GOT3 (cell line): ENCODE data around the gene SPOPL.

ENCODE experiments used
- DNase-seq: peaks from one replicate; lab custom pipeline; 2025; ENCODE audit warnings: mixed read lengths; lab: John Stamatoyannopoulos, UW

The SPOPL gene

DNA sequence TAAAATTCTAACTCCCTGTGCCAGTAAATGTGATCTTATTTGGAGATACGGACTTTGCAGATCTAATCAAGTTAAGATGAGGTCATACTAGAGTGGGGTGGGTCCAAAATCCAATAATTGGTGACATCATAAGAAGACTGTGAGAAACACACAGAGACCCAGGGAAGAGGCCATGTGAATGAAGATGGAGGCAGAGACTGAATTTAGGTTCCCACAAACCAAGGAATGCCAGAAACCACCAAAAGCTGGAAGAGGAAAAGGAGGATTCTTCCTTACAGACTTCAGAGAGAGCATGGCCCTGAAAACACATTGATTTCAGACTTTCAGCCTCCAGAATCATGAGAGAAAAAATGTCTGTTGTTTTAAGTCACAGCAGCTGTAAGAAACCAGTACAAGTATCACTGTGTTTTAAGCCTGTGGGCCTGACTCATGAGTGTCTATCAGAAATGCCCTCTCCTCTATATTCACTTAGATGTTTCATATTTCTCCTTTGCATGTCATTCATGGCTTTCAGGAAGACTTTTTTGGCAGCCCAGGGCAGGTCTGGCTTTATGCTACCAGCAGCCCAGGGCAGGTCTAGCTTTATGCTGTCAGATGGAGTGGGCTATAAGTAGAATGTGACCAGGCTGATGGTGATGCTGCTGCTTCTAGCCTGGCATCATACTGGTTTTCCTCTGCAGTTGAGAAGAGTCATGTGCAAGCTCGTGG, 100.0 kb downstream of the SPOPL start:
- DNase-seq = no peak

DNA sequence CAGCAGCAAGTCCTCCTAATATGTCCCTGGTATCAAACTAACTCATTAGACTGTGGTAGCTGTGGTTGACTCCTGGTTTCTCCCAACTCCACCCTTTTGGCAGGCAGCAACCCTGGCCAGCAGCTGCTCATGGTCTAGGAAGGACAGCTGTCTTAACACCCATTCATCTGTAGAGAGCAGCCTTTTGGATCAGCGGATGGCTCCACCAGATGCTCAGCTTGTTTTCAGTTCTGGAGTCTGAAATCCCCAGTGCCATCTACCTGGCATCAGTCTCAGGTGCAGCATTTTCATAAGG, 100.5 kb downstream of the SPOPL start:
- DNase-seq = no peak

- no peak for DNase-seq
These were observed 106.2 kb downstream of the SPOPL start for GRCh38 chr2:138607746-138608145.

- no peak for DNase-seq
These were observed 107.9 kb downstream of the SPOPL start for GRCh38 chr2:138609446-138609845.

GRCh38 chr2:138610201-138610953, 108.8 kb downstream of the SPOPL start:
- DNase-seq = no peak

DNA sequence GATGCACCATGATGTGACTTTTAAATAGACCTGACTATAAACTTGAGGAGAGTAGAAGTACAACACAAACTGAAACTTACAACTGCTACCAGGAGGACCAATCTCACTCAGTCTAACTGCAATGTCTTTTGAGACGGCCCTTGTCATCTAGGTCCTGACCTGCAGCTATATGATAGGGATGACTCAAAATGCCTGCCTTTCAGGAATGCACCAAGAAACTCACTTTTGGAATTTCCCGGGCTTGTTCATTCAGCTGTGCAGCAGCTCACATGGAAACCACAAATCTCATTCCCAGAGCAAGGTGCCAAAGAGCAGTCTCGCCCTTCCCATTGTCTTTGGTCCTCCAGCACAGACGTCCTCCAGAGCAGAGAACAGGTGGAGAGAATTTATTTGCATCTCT, 113.7 kb downstream of the SPOPL start:
- no peak for DNase-seq

DNA sequence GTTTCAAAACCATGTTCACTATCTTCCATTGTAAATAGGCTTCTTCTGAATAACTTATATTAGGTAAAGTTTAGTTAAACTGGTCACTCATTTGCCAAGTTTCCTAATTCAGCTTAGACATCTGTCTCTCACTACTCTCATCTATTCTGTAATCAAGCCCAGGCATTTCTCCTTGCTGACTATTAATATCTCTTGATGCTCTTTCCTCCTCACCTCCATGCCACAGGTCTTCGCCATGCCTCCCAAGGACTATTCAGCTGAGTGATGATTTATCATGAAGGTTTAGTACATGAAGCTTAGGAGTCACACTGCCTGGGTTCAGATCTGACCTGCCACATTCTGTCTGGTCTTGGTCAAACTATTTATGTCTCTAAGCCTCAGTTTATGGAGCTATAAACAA, 115.5 kb downstream of the SPOPL start:
- DNase-seq = no peak

GRCh38 chr2:138618971-138619370, 117.4 kb downstream of the SPOPL start:
- no peak for DNase-seq

DNA sequence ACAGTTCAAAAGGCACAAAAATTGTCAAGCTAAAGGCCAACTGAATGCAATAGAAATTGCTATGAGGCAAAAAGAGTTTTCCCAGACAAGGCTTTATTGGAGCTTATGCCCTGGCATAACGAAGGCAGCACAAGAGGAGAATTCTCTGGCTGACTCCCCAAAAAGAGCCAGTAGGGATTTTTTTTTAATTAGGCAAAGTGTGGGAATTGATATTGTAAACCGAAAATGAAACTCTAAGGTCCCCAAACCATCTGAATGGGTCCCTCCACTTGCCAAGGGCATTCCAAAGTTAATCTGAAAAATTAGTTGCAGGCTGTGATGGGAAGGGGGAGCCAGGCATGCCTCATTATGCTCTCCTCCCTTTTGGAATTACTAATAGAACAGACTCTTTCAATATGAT, 118.9 kb downstream of the SPOPL start:
- no peak for DNase-seq

DNA sequence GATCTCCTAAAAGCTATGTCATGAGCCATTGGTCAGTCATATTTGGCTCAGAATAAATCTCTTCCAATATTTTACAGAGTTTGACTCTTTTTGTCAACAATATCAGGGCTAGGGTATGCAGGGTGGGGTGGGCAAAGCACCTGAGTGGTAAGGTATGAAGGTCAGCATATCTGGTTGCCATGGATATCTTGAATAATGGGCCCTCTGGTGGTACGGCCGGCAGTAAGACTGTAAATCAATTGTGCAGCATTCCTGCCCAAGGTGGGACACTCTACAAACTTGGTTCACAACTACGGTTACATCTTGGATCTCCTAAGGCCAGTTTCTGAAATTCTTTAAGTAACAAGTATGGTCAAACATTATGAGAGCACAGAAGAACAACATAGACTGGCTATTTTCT, 119.6 kb downstream of the SPOPL start:
- no peak for DNase-seq

- DNase-seq = no peak
These were observed 121.0 kb downstream of the SPOPL start for GRCh38 chr2:138622613-138623012.
